K562 (cell line): ENCODE data around the gene SLC22A4. TPM values are rescaled to one million over a fixed set of nuclear protein-coding genes. Genes with fewer than 3 reads are reported as not detected.
A peak's percentile ranks its signal among the peaks of the same experiment; 100 is the strongest.

Experiments used
- BDP1 ChIP-seq: IDR thresholded peaks from 3 replicates; pipeline ENCODE4 v1.6.1; 2011; ENCODE audit not compliant: insufficient read length, insufficient read depth
- U2AF2 ChIP-seq: fragments of 200-400 bp; formaldehyde crosslinking; optimal IDR thresholded peaks from 2 replicates; pipeline ENCODE3; 2017; ENCODE audit warnings: low read depth, mild to moderate bottlenecking, low read length
- ZEB2 ChIP-seq: fragments of 450-650 bp; IDR thresholded peaks from 2 replicates; pipeline ENCODE4 v1.6.1; 2016
- polyA plus RNA-seq, 8 experiments: library from polyadenylated mRNA; depleted of rRNA in 4 of 8; stranded (reverse) in 5 of 8; unstranded in 3 of 8; fragments of >200 nt; fragmentation: Nextera tagmentation in 2 of 8; fragmentation: Illumina TruSeq in 1 of 8; extraction: Ambion mirVana in 2 of 8; extraction: Trizol in 1 of 8; gene quantifications; 2 replicates each; pipeline versions ENCODE4 v1.2.1 to v1.2.3, GENCODE V29; 2011 to 2014; ENCODE audit warnings: inconsistent platforms in 1 of 8, missing spikeins in 1 of 8
- total RNA-seq, 7 experiments: library from RNA; depleted of rRNA in 6 of 7; stranded (reverse); fragments of >200 nt in 6 of 7; fragmentation: Illumina TruSeq in 2 of 7; extraction: Trizol in 2 of 7; gene quantifications; 2 replicates each; pipeline versions ENCODE4 v1.2.1 to v1.2.3, GENCODE V29; 2011 to 2021; ENCODE audit warnings: low replicate concordance in 1 of 7
- TF ChIP-seq, protein P1 (sequence below): fragments of 250-450 bp; sonication (Bioruptor Pico); IDR thresholded peaks from 2 replicates; pipeline ENCODE4 v1.4.0; 2020; ENCODE audit warnings: mild to moderate bottlenecking, moderate library complexity
- TF ChIP-seq, protein P2 (sequence below): fragments of 200-600 bp; sonication (generic); IDR thresholded peaks from one replicate; pipeline ENCODE4 v1.6.1; 2012; ENCODE audit warnings: mild to moderate bottlenecking, low read depth, low read length, inconsistent platforms
- TF ChIP-seq, protein P3 (sequence below): sonication (generic); IDR thresholded peaks from 2 replicates; pipeline ENCODE4 v1.6.1; 2016
- TF ChIP-seq, protein P4 (sequence below): fragments of 250-450 bp; sonication (Bioruptor Pico); IDR thresholded peaks from 2 replicates; pipeline ENCODE4 v1.5.0; 2020; ENCODE audit warnings: mild to moderate bottlenecking, borderline replicate concordance

Gene SLC22A4
- total and polyA plus RNA-seq, 9 of the 15 experiments (the other 6 are each of a cell fraction or from before 2014, with no cell fraction given) = 2.7 to 9.5 (median 6.2) TPM

DNA sequence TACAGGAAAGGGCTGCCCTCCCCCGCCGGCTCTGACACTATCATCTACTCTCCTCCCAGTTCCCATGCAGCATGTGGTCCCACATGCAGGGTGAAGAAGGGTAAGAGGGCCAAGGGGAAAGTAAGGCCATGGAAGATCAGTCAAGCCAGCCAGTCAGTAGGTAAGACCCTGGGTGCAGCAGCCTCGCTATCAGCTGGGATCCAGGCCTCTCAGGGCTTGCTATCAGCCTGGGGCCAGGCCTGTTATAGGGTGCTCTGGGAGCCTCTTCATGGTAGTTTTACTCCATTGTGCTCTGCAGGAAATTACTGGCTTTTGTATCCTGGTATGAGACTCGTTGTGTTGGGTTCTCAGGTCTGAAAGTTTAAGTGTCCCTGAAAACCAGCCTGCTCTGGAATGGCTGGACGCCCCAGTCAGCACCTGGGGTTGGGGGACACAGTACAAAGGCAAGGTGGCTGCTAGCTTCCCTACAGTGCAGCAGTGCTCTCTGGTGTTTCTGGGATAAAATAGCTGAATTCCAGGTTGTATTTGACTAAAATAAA is 21.4 kb downstream of the SLC22A4 start (continued):
- TF ChIP-seq, protein P1, sequence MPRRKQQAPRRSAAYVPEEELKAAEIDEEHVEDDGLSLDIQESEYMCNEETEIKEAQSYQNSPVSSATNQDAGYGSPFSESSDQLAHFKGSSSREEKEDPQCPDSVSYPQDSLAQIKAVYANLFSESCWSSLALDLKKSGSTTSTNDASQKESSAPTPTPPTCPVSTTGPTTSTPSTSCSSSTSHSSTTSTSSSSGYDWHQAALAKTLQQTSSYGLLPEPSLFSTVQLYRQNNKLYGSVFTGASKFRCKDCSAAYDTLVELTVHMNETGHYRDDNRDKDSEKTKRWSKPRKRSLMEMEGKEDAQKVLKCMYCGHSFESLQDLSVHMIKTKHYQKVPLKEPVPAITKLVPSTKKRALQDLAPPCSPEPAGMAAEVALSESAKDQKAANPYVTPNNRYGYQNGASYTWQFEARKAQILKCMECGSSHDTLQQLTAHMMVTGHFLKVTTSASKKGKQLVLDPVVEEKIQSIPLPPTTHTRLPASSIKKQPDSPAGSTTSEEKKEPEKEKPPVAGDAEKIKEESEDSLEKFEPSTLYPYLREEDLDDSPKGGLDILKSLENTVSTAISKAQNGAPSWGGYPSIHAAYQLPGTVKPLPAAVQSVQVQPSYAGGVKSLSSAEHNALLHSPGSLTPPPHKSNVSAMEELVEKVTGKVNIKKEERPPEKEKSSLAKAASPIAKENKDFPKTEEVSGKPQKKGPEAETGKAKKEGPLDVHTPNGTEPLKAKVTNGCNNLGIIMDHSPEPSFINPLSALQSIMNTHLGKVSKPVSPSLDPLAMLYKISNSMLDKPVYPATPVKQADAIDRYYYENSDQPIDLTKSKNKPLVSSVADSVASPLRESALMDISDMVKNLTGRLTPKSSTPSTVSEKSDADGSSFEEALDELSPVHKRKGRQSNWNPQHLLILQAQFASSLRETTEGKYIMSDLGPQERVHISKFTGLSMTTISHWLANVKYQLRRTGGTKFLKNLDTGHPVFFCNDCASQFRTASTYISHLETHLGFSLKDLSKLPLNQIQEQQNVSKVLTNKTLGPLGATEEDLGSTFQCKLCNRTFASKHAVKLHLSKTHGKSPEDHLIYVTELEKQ (CRISPR knock-in tag) = no peak
- TF ChIP-seq BDP1 (no peak), U2AF2 (no peak), ZEB2 (no peak)
- TF ChIP-seq, protein P2, sequence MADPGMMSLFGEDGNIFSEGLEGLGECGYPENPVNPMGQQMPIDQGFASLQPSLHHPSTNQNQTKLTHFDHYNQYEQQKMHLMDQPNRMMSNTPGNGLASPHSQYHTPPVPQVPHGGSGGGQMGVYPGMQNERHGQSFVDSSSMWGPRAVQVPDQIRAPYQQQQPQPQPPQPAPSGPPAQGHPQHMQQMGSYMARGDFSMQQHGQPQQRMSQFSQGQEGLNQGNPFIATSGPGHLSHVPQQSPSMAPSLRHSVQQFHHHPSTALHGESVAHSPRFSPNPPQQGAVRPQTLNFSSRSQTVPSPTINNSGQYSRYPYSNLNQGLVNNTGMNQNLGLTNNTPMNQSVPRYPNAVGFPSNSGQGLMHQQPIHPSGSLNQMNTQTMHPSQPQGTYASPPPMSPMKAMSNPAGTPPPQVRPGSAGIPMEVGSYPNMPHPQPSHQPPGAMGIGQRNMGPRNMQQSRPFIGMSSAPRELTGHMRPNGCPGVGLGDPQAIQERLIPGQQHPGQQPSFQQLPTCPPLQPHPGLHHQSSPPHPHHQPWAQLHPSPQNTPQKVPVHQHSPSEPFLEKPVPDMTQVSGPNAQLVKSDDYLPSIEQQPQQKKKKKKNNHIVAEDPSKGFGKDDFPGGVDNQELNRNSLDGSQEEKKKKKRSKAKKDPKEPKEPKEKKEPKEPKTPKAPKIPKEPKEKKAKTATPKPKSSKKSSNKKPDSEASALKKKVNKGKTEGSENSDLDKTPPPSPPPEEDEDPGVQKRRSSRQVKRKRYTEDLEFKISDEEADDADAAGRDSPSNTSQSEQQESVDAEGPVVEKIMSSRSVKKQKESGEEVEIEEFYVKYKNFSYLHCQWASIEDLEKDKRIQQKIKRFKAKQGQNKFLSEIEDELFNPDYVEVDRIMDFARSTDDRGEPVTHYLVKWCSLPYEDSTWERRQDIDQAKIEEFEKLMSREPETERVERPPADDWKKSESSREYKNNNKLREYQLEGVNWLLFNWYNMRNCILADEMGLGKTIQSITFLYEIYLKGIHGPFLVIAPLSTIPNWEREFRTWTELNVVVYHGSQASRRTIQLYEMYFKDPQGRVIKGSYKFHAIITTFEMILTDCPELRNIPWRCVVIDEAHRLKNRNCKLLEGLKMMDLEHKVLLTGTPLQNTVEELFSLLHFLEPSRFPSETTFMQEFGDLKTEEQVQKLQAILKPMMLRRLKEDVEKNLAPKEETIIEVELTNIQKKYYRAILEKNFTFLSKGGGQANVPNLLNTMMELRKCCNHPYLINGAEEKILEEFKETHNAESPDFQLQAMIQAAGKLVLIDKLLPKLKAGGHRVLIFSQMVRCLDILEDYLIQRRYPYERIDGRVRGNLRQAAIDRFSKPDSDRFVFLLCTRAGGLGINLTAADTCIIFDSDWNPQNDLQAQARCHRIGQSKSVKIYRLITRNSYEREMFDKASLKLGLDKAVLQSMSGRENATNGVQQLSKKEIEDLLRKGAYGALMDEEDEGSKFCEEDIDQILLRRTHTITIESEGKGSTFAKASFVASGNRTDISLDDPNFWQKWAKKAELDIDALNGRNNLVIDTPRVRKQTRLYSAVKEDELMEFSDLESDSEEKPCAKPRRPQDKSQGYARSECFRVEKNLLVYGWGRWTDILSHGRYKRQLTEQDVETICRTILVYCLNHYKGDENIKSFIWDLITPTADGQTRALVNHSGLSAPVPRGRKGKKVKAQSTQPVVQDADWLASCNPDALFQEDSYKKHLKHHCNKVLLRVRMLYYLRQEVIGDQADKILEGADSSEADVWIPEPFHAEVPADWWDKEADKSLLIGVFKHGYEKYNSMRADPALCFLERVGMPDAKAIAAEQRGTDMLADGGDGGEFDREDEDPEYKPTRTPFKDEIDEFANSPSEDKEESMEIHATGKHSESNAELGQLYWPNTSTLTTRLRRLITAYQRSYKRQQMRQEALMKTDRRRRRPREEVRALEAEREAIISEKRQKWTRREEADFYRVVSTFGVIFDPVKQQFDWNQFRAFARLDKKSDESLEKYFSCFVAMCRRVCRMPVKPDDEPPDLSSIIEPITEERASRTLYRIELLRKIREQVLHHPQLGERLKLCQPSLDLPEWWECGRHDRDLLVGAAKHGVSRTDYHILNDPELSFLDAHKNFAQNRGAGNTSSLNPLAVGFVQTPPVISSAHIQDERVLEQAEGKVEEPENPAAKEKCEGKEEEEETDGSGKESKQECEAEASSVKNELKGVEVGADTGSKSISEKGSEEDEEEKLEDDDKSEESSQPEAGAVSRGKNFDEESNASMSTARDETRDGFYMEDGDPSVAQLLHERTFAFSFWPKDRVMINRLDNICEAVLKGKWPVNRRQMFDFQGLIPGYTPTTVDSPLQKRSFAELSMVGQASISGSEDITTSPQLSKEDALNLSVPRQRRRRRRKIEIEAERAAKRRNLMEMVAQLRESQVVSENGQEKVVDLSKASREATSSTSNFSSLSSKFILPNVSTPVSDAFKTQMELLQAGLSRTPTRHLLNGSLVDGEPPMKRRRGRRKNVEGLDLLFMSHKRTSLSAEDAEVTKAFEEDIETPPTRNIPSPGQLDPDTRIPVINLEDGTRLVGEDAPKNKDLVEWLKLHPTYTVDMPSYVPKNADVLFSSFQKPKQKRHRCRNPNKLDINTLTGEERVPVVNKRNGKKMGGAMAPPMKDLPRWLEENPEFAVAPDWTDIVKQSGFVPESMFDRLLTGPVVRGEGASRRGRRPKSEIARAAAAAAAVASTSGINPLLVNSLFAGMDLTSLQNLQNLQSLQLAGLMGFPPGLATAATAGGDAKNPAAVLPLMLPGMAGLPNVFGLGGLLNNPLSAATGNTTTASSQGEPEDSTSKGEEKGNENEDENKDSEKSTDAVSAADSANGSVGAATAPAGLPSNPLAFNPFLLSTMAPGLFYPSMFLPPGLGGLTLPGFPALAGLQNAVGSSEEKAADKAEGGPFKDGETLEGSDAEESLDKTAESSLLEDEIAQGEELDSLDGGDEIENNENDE = no peak
- TF ChIP-seq, protein P3, sequence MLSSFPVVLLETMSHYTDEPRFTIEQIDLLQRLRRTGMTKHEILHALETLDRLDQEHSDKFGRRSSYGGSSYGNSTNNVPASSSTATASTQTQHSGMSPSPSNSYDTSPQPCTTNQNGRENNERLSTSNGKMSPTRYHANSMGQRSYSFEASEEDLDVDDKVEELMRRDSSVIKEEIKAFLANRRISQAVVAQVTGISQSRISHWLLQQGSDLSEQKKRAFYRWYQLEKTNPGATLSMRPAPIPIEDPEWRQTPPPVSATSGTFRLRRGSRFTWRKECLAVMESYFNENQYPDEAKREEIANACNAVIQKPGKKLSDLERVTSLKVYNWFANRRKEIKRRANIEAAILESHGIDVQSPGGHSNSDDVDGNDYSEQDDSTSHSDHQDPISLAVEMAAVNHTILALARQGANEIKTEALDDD = peak; percentile 33; the same call in 1 of the 2 replicates
- TF ChIP-seq, protein P4, sequence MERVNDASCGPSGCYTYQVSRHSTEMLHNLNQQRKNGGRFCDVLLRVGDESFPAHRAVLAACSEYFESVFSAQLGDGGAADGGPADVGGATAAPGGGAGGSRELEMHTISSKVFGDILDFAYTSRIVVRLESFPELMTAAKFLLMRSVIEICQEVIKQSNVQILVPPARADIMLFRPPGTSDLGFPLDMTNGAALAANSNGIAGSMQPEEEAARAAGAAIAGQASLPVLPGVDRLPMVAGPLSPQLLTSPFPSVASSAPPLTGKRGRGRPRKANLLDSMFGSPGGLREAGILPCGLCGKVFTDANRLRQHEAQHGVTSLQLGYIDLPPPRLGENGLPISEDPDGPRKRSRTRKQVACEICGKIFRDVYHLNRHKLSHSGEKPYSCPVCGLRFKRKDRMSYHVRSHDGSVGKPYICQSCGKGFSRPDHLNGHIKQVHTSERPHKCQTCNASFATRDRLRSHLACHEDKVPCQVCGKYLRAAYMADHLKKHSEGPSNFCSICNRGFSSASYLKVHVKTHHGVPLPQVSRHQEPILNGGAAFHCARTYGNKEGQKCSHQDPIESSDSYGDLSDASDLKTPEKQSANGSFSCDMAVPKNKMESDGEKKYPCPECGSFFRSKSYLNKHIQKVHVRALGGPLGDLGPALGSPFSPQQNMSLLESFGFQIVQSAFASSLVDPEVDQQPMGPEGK (CRISPR knock-in tag) = no peak
